Umbilical cord (tissue), 2 donors: ENCODE measurements around the gene SLC35E4. TPM values are rescaled to one million over a fixed set of nuclear protein-coding genes. Genes with fewer than 3 reads are reported as not detected.

ENCODE experiments used
- DNase-seq: peaks from one replicate; pipeline ENCODE4 v3.0.0-alpha.2; 2015; ENCODE audit warnings: low spot score
- total RNA-seq: library from RNA; depleted of rRNA; stranded (reverse); fragments of >200 nt; gene quantifications from one replicate; pipeline ENCODE4 v1.2.3, GENCODE V29; 2014; ENCODE audit warnings: low replicate concordance; ENCODE audit not compliant: insufficient read depth

The SLC35E4 gene
- total RNA-seq, 1 donor from 2014 or later, result 1.2 TPM

DNA sequence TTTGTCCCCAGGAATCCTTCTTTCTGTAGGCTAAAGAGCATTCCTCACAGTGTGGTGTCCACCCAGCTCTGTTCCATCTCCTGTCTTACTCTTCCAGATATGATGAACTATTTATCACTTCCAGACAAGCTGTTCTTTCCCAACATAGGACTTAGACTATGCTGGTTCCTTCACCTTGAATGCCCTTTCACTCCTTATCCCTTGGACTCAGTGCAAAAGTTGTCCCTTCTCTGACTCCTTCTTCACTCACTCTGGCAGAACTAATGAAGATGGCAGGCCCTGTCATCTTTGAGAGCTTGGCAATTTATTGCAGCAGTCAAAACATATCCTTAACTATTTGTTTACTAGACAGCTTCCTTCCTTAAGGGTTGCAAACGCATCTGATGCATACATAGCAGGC lies 55.6 kb downstream of the SLC35E4 start:
- DNase-seq, result no peak

DNA sequence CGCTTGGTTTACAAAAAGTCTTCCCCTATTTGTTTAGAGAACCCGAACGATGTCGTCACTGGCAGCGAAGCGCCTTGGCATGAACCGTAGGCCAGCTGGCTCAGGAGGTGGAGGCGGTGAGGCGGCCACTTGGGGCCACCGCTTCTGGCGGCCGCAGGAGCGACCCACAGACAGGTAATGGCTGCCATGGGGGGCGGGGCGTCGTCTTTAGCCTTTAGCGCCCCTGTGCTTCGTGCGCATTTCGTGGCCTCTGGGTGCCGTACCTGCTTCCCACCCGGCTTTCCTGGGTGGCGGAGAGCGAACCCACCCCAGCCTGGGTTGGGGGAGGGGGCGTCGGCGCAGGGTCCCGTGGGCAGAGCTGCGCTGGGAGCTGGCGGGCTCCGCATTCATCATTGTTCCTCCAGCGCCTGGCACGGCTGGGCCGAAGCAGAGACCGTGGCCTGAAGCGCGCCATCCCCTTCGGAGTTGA lies 58.6 kb downstream of the SLC35E4 start:
- DNase-seq, result peak; percentile 11

DNA sequence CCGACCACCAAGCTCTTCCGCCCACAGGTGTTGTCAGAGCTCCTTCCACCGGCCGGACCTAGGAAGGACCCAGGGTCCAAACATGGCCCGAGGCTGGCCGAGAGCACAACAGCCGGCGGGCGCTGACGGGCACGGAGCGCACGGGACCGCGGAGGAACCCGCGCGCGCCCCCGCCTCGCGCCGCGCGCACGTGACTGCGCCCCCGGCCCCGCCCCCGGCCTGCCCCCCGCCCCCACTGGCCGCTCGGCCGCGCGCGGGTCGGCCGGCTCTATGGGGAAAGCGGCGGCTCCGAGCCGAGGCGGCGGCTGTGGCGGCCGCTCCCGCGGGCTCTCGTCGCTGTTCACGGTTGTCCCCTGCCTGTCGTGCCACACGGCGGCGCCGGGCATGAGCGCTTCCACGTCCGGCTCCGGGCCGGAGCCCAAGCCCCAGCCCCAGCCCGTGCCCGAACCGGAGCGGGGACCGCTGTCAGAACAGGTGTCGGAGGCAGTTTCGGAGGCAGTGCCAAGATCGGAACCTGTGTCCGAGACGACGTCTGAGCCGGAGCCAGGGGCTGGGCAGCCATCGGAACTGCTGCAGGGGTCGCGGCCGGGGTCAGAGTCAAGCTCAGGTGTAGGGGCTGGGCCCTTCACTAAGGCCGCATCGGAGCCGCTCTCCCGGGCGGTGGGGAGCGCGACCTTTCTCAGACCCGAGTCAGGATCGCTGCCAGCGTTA lies 59.2 kb downstream of the SLC35E4 start, which contains the start of gene OSBP2:
Gene OSBP2 (plus strand): TSS at position 235 of the 711 bp plus-strand sequence. CDS start 36 bp downstream, at position 271.
- DNase-seq, result no peak

DNA sequence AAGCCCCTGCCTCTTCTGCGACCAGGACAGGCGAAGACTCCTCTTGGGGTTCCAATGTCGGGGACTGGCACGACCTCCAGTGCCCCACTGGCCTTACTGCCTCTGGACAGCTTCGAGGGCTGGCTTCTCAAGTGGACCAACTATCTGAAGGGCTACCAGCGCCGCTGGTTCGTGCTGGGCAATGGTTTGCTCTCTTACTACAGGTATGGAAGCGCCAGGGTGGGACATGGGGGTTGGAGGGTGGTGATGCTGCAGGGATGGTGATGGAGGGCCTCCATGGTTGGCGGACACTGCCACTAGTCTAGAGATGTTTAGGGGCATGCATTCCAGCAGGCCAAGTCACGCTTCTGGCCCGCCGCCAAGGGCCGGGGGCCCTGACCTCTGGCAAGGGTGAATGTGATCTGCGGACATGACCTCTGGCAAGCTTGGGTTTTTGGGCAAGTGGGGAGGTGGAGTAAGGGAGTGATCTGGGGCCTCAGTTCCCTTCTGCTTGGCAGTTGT lies 59.8 kb downstream of the SLC35E4 start:
- no peak for DNase-seq

DNA sequence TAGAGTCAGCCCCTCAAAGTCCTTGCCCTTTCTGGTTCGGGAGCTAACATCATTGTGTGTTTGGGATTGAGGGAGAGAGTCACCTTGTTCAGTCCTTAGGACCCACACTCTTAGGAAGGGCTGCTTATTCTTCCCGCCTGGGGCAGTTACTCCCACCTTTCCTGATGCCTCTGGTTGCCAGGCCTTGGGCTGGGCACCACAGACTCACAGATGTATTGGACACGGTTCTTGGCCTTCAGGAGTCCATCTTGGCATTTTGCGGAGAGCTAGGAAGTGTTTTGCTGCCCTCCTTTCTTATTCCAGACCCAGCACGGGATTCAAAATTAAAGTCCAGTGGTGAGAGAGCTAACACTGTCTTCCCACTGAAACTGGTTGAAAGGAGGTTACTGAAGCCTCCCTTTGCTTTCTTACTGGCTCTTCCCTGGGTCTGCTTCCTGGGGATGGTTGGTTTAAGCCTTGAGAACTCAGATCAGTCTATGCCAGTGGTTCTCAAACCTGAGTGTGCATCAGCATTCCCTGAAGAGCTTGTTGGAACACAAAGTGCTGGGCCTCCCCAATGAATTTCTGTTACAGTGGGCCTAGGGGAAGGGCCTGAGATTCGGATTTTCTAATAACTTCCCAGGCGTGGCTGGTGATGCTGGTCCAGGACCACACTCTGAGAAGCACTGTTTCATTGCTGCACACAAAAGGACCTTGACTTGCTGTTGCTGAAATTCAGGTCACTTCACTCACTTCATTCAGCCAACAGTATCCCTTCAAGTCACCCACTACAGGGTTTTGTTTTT lies 60.5 kb downstream of the SLC35E4 start:
- DNase-seq, result no peak

Other genes with a start within 250 kb of the SLC35E4 start
- 30.1 TPM for gene RNF215, start 248.4 kb upstream of the SLC35E4 start, total RNA-seq
- gene SEC14L2, start 238.8 kb upstream of the SLC35E4 start, total RNA-seq, result 0.48 TPM
- gene MTFP1, start 210.0 kb upstream of the SLC35E4 start, total RNA-seq, result 7.9 TPM
- gene SEC14L3, start 163.8 kb upstream of the SLC35E4 start, total RNA-seq, result 2.9 TPM
- not detected for gene SEC14L4, start 130.1 kb upstream of the SLC35E4 start, total RNA-seq
- 2.4 TPM for gene SEC14L6, start 89.0 kb upstream of the SLC35E4 start, total RNA-seq
- gene GAL3ST1, start 61.1 kb upstream of the SLC35E4 start, total RNA-seq, result not detected
- 43.1 TPM for gene PES1, start 43.9 kb upstream of the SLC35E4 start, total RNA-seq
- 3.1 TPM for gene TCN2, start 28.6 kb upstream of the SLC35E4 start, total RNA-seq
- gene DUSP18, start 32.1 kb downstream of the SLC35E4 start, total RNA-seq, result 9.1 TPM
- 16.9 TPM for gene OSBP2, start 59.1 kb downstream of the SLC35E4 start, total RNA-seq